Amygdala (tissue), 56 donors: Measurements from ENCODE around the gene PLEKHA3.
"Not testable (repeated sequence)": the region's sequence is repeated elsewhere in the genome, so short reads cannot be mapped to it uniquely, and the experiment has no call there.

Experiments
- DNase-seq, 56 donors: peaks; one replicate each; lab custom pipeline; 2025; lab: John Stamatoyannopoulos, UW

PLEKHA3 gene

GRCh38 chr2:178522950-178523595 lies 42.8 kb downstream of the PLEKHA3 start:
- DNase-seq: peak in 55 of 56 donors; percentile 4 to 84 (median 55)

- no peak for DNase-seq
Measured at GRCh38 chr2:178523596-178524134, 43.4 kb downstream of the PLEKHA3 start.

GRCh38 chr2:178525010-178525409 lies 44.8 kb downstream of the PLEKHA3 start:
- DNase-seq: not testable (repeated sequence)

- DNase-seq: not testable (repeated sequence)
Measured at GRCh38 chr2:178525460-178525859, 45.2 kb downstream of the PLEKHA3 start.

GRCh38 chr2:178526256-178526655 lies 46.0 kb downstream of the PLEKHA3 start:
- DNase-seq: no peak

DNA sequence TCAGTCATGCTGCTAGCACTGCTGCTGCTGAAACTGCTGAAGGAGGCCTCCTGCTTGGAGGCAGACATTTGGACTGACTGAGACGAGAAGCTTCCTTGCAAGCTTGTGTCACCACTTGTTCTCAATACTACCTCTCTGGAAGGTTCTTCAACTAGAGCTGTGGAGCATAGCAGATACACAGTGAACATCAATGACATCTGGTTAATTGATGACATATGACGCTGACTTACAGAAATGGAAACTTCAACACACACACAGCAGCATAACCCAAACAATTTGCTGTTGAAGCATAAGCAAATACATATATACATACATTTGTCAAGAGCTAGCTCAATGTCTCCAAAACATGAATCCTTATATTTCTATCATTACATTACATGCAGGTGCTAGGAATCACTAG lies 47.3 kb downstream of the PLEKHA3 start:
- DNase-seq: no peak

DNA sequence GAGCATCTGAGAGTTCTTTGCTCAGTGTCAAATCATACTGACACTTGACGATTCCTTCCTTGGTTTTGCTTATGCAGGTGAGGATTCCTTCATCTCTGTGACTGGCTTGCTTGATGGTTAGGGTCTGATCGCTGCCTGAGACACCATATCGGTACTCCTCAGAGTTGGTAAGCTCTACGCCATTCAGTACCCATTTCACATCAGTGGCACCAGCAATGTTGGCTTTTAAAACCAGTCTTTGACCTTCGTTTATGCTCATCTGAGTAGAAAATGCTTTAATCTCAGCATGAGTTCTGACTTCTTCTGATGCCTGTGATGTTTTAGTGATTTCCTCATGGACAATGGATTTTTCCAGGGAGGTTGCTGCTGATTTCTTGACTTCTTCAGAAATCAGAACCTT lies 48.4 kb downstream of the PLEKHA3 start:
- DNase-seq: no peak

DNA sequence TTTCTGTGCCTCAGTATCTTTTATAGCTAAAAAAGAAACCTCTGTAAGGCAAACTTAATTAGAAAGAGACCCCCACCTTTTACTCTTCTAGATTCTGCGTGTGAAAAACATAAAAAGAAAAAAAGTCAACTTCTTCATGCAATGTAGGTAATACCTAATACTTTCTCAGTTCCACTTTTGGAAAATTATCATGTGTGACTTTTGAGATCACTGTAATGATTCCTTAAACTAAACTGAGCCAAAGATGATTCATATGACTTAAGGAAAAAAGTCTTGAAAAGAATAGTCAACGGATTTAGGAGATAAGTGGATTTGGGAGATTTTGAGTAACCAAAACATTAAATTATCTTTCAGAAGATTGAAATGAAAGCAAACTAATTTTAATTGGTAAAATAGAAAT lies 48.9 kb downstream of the PLEKHA3 start:
- DNase-seq: no peak

- no peak for DNase-seq
Measured at GRCh38 chr2:178530131-178530530, 49.9 kb downstream of the PLEKHA3 start.

- DNase-seq: no peak
Measured at GRCh38 chr2:178530625-178531142, 50.4 kb downstream of the PLEKHA3 start.

DNA sequence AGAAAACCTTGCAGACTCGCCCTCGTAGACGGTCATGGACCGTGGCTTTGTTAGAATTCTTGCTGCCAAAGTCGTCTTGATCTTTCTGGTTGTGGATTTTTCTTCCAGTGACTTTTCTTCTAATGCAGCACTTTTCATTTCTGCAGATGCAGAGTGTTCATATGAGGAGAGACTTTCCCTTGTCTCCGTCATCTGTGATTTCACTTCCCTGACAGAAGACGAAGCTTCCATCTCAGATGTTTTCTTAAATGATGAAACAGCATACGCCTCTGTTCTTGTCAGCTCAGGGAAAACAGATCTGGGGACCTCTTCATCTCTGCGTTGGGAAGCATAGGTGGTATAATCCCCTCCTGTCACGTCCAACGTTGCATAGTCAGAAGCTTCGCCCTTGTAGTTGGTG lies 50.9 kb downstream of the PLEKHA3 start:
- DNase-seq: no peak

DNA sequence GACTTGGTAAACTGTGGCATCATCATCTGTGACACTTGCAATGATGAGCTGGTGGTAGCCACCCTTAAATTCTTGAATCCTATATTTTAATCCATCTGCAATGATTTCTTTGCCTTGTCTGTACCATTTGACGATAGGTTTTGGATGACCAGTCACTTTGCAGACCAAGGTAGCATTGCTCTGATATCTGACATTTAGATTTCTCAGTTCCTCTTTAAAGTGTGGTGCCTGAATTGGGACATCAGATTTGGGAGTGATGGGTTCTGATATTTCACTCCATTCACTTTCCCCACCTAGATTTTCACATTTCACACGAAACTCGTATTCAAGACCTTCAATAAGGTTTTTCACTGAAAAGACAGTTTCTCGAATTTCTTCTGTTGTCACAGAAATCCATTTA lies 55.8 kb downstream of the PLEKHA3 start:
- no peak for DNase-seq

- no peak for DNase-seq
Measured at GRCh38 chr2:178542161-178542560, 61.9 kb downstream of the PLEKHA3 start.

- no peak for DNase-seq
Measured at GRCh38 chr2:178542569-178542968, 62.3 kb downstream of the PLEKHA3 start.

DNA sequence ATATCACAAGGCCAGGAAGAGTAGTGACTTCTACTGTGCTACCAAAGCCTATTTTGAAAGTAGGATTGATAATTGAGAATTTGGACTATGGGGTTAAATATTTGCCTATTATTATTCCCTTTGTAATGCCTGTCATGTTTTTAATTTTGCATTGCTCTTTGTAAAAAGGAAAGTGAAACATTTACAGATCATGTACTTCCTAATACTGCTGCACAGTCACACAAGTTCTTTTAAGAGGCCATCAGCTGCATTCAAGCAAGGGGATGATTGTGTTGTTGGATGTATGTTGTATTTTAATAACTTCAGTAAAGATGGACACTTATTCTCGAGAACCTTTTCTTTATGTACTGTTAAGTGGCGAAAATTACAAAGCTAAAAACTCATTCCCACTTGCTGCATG lies 70.1 kb downstream of the PLEKHA3 start:
- DNase-seq: no peak

GRCh38 chr2:178553047-178553446 lies 72.8 kb downstream of the PLEKHA3 start:
- peak in 1 of 56 donors; percentile 1 for DNase-seq
